HCT116 (cell line): ENCODE data around the gene CYP17A1. TPM values are rescaled to one million over a fixed set of nuclear protein-coding genes. Genes with fewer than 3 reads are reported as not detected.

Source experiments
- ATAC-seq: fragments of 200-7000 bp; cut with Tn5 transposase; 2 replicates; pipeline ENCODE4 v1.9.1; 2020; ENCODE audit warnings: mild to moderate bottlenecking, moderate library complexity
- BruUV-seq: library from RNA; stranded (reverse); fragments of 400-500 nt; replicated peaks from 2 replicates; lab custom pipeline; 2021; lab: Mats Ljungman, UMichigan
- CTCF ChIA-PET: fragments of 300-600 bp; sonication (Branson Sonifier 250); formaldehyde crosslinking; loops from one replicate; lab custom pipeline; 2021; ENCODE audit warnings: antibody characterized with exemption; lab: Charles Lee
- POLR2A ChIA-PET: fragments of 300-600, 350-600 bp; sonication (Branson Sonifier 250); formaldehyde crosslinking; loops from one replicate; lab custom pipeline; 2021; ENCODE audit warnings: antibody characterized with exemption; lab: Charles Lee
- RAD21 ChIA-PET, 2 experiments: fragments of 300-600 bp; sonication (Branson Sonifier 250); formaldehyde crosslinking; loops; one replicate each; lab custom pipeline; 2023; ENCODE audit warnings: low total read pairs in 2 of 2; ENCODE audit not compliant: uncharacterized antibody in 2 of 2, unreplicated experiment in 2 of 2, low non-redundant PET in 1 of 2; lab: Charles Lee
- DNase-seq: peaks from one replicate; pipeline ENCODE4 v3.0.0-alpha.2; 2010; ENCODE audit warnings: low read depth, low spot score
- H2AFZ ChIP-seq: fragments of 200-600 bp; shearing (Covaris generic), sonication (generic); 2 replicates; pipeline ENCODE4 v1.6.1; 2017; ENCODE audit warnings: low read depth, mixed run types, mixed read lengths, antibody characterized with exemption, low read length; ENCODE audit not compliant: poor library complexity, severe bottlenecking
- H3K27ac ChIP-seq: 2 replicates; pipeline ENCODE4 v1.5.1; 2012; ENCODE audit warnings: low read depth, low read length
- H3K27me3 ChIP-seq: fragments of 200-600 bp; sonication (generic); 2 replicates; pipeline ENCODE4 v1.6.1; 2016; ENCODE audit warnings: mixed run types, low read length, mixed read lengths; ENCODE audit not compliant: insufficient read depth
- H3K36me3 ChIP-seq, 2 experiments: fragments of 200-500 bp in 1 of 2; fragments of 200-600 bp in 1 of 2; sonication (Bioruptor generic) in 1 of 2; sonication (generic) in 1 of 2; 2 replicates each; pipeline versions ENCODE4 v1.5.1 to v1.6.1; 2014 to 2016; ENCODE audit warnings: low read length in 2 of 2, inconsistent platforms in 1 of 2, mixed read lengths in 1 of 2, mixed run types in 1 of 2; ENCODE audit not compliant: insufficient read depth in 2 of 2, control insufficient read depth in 1 of 2
- H3K4me1 ChIP-seq, 2 experiments: fragments of 200-600 bp in 1 of 2; sonication (generic) in 1 of 2; 2 replicates each; pipeline versions ENCODE4 v1.5.1 to v1.6.1; 2012 to 2017; ENCODE audit warnings: low read length in 2 of 2, inconsistent platforms in 1 of 2, mild to moderate bottlenecking in 1 of 2, mixed read lengths in 1 of 2, mixed run types in 1 of 2, moderate library complexity in 1 of 2; ENCODE audit not compliant: insufficient read depth in 2 of 2, control insufficient read depth in 1 of 2
- H3K4me2 ChIP-seq: fragments of 200-600 bp; sonication (generic); 2 replicates; pipeline ENCODE4 v1.6.1; 2017; ENCODE audit warnings: mixed run types, low read length, mixed read lengths
- H3K4me3 ChIP-seq, 2 experiments: fragments of 200-600 bp in 1 of 2; sonication (generic) in 1 of 2; replicated peaks in 1 of 2; 2 replicates each; pipeline ENCODE4 v1.5.1; 2011 to 2016; ENCODE audit warnings: low read length in 2 of 2, control low read depth in 1 of 2, low read depth in 1 of 2, mild to moderate bottlenecking in 1 of 2, mixed read lengths in 1 of 2, mixed run types in 1 of 2
- H3K79me2 ChIP-seq: fragments of 200-600 bp; sonication (generic); 2 replicates; pipeline ENCODE4 v1.6.1; 2017; ENCODE audit warnings: mild to moderate bottlenecking, mixed run types, low read length, moderate library complexity, mixed read lengths; ENCODE audit not compliant: insufficient read depth
- H3K9ac ChIP-seq: fragments of 200-600 bp; sonication (generic); 2 replicates; pipeline ENCODE4 v1.6.1; 2016; ENCODE audit warnings: low read length, mixed read lengths
- H3K9me2 ChIP-seq: fragments of 200-600 bp; sonication (generic), shearing (Covaris generic); 2 replicates; pipeline ENCODE4 v1.6.1; 2017; ENCODE audit warnings: mixed run types, mild to moderate bottlenecking, moderate library complexity; ENCODE audit not compliant: insufficient read depth
- H3K9me3 ChIP-seq, 2 experiments: fragments of 200-500 bp in 1 of 2; fragments of 200-600 bp in 1 of 2; sonication (Bioruptor generic) in 1 of 2; sonication (generic) in 1 of 2; 2 replicates each; pipeline ENCODE4 v1.6.1; 2014 to 2017; ENCODE audit warnings: low read length in 2 of 2, mixed read lengths in 2 of 2, inconsistent platforms in 1 of 2, low read depth in 1 of 2, mild to moderate bottlenecking in 1 of 2, mixed run types in 1 of 2, moderate library complexity in 1 of 2; ENCODE audit not compliant: control insufficient read depth in 1 of 2, insufficient read depth in 1 of 2
- H4K20me1 ChIP-seq: fragments of 200-600 bp; sonication (generic), shearing (Covaris generic); 2 replicates; pipeline ENCODE4 v1.6.1; 2017; ENCODE audit warnings: mixed run types, mild to moderate bottlenecking, moderate library complexity; ENCODE audit not compliant: insufficient read depth
- CBX3 ChIP-seq: IDR thresholded peaks from 2 replicates; pipeline ENCODE4 v1.6.1; 2012; ENCODE audit warnings: low read depth
- CEBPB ChIP-seq: IDR thresholded peaks from 2 replicates; pipeline ENCODE4 v1.6.1; 2012; ENCODE audit warnings: low read depth
- EZH2 ChIP-seq: fragments of 200-600 bp; sonication (generic); IDR thresholded peaks from 2 replicates; pipeline ENCODE4 v1.6.1; 2017; ENCODE audit warnings: antibody characterized with exemption, mixed run types
- FOSL1 ChIP-seq: IDR thresholded peaks from 2 replicates; pipeline ENCODE4 v1.6.1; 2012; ENCODE audit warnings: low read depth
- JUND ChIP-seq: IDR thresholded peaks from 2 replicates; pipeline ENCODE4 v1.6.1; 2012
- POLR2A ChIP-seq: IDR thresholded peaks from 2 replicates; pipeline ENCODE4 v1.7.0; 2011; ENCODE audit warnings: borderline replicate concordance; ENCODE audit not compliant: insufficient read depth, insufficient read length; ENCODE audit errors: extremely low read depth
- POLR2AphosphoS5 ChIP-seq: IDR thresholded peaks from 2 replicates; pipeline ENCODE4 v1.6.1; 2011; ENCODE audit warnings: mild to moderate bottlenecking, low read depth, low read length, moderate library complexity
- RAD21 ChIP-seq: IDR thresholded peaks from 2 replicates; pipeline ENCODE4 v1.6.1; 2012; ENCODE audit warnings: low read depth, mild to moderate bottlenecking
- SIN3A ChIP-seq: IDR thresholded peaks from 2 replicates; pipeline ENCODE4 v1.6.1; 2012; ENCODE audit warnings: low read depth
- SP1 ChIP-seq: IDR thresholded peaks from 2 replicates; pipeline ENCODE4 v1.6.1; 2012; ENCODE audit warnings: low read depth
- TCF7L2 ChIP-seq: IDR thresholded peaks from 2 replicates; pipeline ENCODE4 v1.7.0; 2011; ENCODE audit warnings: borderline replicate concordance, inconsistent platforms; ENCODE audit not compliant: insufficient read depth, insufficient read length; ENCODE audit errors: extremely low read depth
- YY1 ChIP-seq: IDR thresholded peaks from 2 replicates; pipeline ENCODE4 v1.6.1; 2011; ENCODE audit warnings: low read length, low read depth, moderate library complexity, mild to moderate bottlenecking; ENCODE audit not compliant: insufficient replicate concordance; ENCODE audit errors: extremely low read depth
- intact Hi-C: fragments of 100-400 bp; cut with micrococcal nuclease; formaldehyde crosslinking; loops from 2 replicates; pipeline ENCODE4 v1.10.0; 2022
- total RNA-seq: library from RNA; stranded (reverse); gene quantifications from one replicate; pipeline ENCODE4 v1.2.1, GENCODE V29; 2021; ENCODE audit not compliant: unreplicated experiment
- TF ChIP-seq, protein P1 (sequence below): IDR thresholded peaks from 2 replicates; pipeline ENCODE4 v1.6.1; 2011; ENCODE audit warnings: mild to moderate bottlenecking, low read length, moderate library complexity; ENCODE audit not compliant: insufficient replicate concordance; ENCODE audit errors: extremely low read depth
- TF ChIP-seq, protein P2 (sequence below): IDR thresholded peaks from 2 replicates; pipeline ENCODE4 v1.6.1; 2012
- TF ChIP-seq, protein P3 (sequence below): IDR thresholded peaks from 2 replicates; pipeline ENCODE4 v1.6.1; 2012; ENCODE audit warnings: low read depth

The CYP17A1 gene
- total RNA-seq, 1 experiment from 2014 or later = 4.0 TPM

DNA sequence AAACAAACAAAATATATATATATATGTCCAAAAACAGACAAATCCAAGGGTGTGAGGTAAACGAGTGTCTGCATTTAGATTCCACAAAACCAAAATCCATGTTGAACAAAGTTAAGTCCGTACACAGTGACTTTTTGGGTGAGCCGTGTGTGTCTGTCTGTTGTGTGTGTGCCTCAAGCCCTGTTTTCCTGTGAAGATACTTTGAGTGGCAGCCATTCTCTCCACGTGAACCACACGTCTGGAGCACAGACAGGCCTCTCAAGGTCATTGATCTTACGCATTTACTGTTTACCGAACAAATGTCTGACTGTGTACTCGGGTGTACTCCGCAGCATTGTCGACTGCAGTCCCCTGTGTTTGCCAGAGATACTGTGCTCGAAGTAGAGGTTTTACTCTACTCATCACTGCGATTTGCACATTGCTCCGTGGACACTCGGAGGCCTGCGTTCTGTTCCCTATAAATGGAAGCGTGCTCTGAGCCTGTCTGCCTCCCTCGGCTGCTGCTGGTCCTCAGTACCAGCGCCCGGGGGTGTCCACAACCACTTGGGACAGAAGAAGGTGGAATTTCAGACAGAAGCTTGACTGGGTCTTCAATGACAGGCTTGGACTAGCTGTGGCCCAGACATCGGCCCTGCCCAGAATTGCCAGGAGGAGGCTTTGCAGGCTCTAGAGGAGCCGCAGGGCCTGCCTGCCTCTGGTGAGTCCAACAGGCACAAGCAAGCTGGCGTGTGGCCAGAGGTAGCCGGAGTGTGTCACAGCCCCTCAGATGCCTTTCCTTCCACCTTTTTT is 22.1 kb downstream of the CYP17A1 start (continued):
- TF ChIP-seq POLR2AphosphoS5 (no peak), SIN3A (no peak), TCF7L2 (no peak)

DNA sequence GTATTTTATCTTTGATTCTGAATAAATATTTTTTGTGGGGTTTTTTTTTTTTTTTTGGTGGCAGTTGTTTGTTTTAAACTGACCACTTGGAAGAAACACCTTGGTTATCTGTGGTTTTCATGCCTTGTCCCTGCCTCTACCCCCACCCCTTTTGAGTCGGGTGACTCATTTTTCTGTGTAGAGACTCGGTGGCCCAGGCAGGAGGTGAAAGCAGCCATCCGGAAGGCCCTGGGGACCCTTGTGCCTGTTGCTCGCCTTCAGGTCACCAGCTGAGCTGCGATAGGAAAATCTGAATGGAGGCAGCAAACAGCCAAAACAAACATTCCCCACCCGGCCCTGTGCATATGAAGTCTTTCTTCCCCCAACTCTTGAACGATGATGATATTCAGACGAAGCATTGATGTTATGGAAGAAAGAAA is 22.8 kb downstream of the CYP17A1 start:
- H3K9me2 ChIP-seq = no peaks in the 10 kb centered on the region
- POLR2A ChIA-PET = no interaction called here
- TF ChIP-seq POLR2A = no peak
- TF ChIP-seq, protein P1, sequence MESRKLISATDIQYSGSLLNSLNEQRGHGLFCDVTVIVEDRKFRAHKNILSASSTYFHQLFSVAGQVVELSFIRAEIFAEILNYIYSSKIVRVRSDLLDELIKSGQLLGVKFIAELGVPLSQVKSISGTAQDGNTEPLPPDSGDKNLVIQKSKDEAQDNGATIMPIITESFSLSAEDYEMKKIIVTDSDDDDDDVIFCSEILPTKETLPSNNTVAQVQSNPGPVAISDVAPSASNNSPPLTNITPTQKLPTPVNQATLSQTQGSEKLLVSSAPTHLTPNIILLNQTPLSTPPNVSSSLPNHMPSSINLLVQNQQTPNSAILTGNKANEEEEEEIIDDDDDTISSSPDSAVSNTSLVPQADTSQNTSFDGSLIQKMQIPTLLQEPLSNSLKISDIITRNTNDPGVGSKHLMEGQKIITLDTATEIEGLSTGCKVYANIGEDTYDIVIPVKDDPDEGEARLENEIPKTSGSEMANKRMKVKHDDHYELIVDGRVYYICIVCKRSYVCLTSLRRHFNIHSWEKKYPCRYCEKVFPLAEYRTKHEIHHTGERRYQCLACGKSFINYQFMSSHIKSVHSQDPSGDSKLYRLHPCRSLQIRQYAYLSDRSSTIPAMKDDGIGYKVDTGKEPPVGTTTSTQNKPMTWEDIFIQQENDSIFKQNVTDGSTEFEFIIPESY = no peak
- TF ChIP-seq TCF7L2 = no peak
- TF ChIP-seq, protein P2, sequence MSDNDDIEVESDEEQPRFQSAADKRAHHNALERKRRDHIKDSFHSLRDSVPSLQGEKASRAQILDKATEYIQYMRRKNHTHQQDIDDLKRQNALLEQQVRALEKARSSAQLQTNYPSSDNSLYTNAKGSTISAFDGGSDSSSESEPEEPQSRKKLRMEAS = no peak
- TF ChIP-seq FOSL1 = no peak
- TF ChIP-seq RAD21 = no peak
- no peak for TF ChIP-seq JUND
- TF ChIP-seq, protein P3, sequence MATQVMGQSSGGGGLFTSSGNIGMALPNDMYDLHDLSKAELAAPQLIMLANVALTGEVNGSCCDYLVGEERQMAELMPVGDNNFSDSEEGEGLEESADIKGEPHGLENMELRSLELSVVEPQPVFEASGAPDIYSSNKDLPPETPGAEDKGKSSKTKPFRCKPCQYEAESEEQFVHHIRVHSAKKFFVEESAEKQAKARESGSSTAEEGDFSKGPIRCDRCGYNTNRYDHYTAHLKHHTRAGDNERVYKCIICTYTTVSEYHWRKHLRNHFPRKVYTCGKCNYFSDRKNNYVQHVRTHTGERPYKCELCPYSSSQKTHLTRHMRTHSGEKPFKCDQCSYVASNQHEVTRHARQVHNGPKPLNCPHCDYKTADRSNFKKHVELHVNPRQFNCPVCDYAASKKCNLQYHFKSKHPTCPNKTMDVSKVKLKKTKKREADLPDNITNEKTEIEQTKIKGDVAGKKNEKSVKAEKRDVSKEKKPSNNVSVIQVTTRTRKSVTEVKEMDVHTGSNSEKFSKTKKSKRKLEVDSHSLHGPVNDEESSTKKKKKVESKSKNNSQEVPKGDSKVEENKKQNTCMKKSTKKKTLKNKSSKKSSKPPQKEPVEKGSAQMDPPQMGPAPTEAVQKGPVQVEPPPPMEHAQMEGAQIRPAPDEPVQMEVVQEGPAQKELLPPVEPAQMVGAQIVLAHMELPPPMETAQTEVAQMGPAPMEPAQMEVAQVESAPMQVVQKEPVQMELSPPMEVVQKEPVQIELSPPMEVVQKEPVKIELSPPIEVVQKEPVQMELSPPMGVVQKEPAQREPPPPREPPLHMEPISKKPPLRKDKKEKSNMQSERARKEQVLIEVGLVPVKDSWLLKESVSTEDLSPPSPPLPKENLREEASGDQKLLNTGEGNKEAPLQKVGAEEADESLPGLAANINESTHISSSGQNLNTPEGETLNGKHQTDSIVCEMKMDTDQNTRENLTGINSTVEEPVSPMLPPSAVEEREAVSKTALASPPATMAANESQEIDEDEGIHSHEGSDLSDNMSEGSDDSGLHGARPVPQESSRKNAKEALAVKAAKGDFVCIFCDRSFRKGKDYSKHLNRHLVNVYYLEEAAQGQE = no peak
- no peak for TF ChIP-seq CEBPB
- no peak for TF ChIP-seq YY1
- no peak for TF ChIP-seq SP1
- TF ChIP-seq EZH2 = no peak
- TF ChIP-seq CBX3 = no peak
- H3K27ac ChIP-seq = no peak overlapping the region
- CTCF ChIA-PET = no interaction called here
- no peaks in the 10 kb centered on the region for H3K79me2 ChIP-seq
- intact Hi-C loops = no loop called here
- H2AFZ ChIP-seq = no peak overlapping the region
- DNase-seq = no peak
- BruUV-seq = no TSS peak
- no peaks in the 10 kb centered on the region for H3K27me3 ChIP-seq
- H3K4me1 ChIP-seq = no peaks in the 10 kb centered on the region
- RAD21 ChIA-PET = no interaction called here
- no peak overlapping the region for H3K9ac ChIP-seq
- no peaks in the 10 kb centered on the region for H3K9me3 ChIP-seq
- ATAC-seq = no peak
- H3K4me2 ChIP-seq = no peak overlapping the region
- H3K4me3 ChIP-seq = no peak overlapping the region
- no peaks in the 10 kb centered on the region for H4K20me1 ChIP-seq
- H3K36me3 ChIP-seq = peaks cover 0 to 6% of the 10 kb centered on the region in 2 experiments; a peak in 1 of 4 replicates
